CD4-positive, alpha-beta T cell treated with Interferon alpha-2 for 1 hour (primary cell): ENCODE data around the gene MMS19.
"Not testable (repeated sequence)": the region's sequence is repeated elsewhere in the genome, so short reads cannot be mapped to it uniquely, and the experiment has no call there.

ENCODE experiments used
- DNase-seq, 2 donors: peaks; one replicate each; pipeline ENCODE4 v3.0.0-alpha.2; 2020 to 2022

The MMS19 gene

GRCh38 chr10:97499561-97500296 lies 1.5 kb upstream of the MMS19 start:
- peak in 1 of 2 donors; percentile 3 for DNase-seq

DNA sequence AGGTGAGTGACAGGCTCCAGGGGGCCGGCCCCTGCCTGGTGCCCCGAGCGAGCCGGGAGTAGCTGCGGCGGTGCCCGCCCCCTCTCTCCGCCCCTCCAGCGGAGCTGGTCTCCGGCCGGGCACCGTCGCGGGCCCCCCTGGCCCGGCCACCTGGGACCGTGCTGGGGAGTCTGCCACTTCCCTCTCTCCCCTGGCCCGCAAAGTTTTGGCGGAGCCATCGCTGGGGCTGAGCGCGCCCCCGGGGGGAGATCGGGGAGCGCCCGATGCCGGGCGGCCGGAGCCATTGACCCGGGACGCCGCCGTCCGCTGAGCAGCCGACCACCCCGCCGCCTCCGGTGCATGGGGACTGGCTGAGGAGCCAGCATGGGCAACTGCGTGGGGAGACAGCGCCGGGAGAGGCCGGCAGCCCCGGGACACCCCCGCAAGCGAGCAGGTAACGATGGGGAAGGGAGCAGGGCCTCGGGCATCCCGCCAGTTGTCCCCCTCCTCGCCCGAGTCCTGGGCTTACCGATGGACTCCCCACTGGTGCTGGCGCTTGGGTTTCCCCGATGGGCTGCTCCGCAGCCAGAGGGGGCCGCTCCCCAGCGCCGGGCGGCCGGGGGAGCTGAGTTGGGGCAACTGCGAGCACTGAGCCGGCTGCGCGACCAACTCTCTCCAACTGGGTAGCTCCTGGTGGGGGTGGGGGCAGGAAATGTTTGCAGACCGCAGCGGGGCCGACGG lies 779 bp upstream of the MMS19 start, which contains the start of gene UBTD1:
TSS of gene UBTD1 (plus strand) at position 84 of the 720 bp plus-strand sequence. CDS start at position 364, 280 bp downstream.
- peak in 1 of 2 donors; percentile 31 for DNase-seq

- DNase-seq = peak; percentile 51 to 69
Observed at GRCh38 chr10:97497572-97498075, 598 bp downstream of the MMS19 start.

GRCh38 chr10:97494863-97495506 lies 3.2 kb downstream of the MMS19 start:
- peak in 1 of 2 donors; percentile 21 for DNase-seq

DNA sequence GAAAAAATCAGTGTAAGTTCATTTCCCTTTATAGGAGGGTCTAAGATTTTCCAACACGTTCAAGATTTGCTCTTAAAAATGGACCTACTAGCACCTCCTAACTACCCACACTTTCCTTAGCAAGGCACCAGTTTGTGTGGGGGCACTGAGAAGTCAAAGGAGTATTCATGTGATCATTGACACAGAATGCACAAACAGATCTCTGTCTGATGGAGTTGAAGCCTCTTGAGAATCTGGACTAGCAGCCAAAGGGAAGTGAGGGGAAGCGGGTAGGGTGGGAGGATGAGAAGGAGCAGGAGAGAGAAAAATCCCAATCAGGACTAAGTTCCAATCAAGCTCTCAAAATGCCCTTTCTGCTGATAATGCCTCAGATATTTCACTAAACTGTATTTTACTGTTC lies 4.1 kb downstream of the MMS19 start:
- DNase-seq = no peak

- DNase-seq = no peak
Observed at GRCh38 chr10:97490592-97490991, 7.6 kb downstream of the MMS19 start.

- no peak for DNase-seq
Observed at GRCh38 chr10:97485647-97486281, 12.5 kb downstream of the MMS19 start.

GRCh38 chr10:97483921-97484320 lies 14.3 kb downstream of the MMS19 start:
- DNase-seq = no peak

DNA sequence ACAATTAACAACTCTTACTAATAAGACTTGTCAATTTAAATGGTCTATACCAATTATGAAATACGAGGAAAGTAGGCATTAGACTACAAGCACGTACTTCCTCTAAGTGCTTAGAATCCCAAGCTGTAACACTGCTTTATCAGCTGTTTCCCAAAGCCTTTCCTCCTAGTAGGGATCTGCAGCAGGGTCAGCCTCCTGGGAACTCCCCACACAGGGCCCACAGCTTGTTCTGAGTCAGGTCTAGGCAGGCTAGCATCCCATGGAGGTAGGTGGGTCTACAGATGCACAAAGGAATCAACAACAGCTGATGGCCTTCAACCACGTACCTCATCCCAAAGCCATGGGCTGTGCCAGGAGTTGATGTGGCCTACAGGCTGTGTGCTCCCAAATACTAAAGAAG lies 14.7 kb downstream of the MMS19 start:
- DNase-seq = no peak

DNA sequence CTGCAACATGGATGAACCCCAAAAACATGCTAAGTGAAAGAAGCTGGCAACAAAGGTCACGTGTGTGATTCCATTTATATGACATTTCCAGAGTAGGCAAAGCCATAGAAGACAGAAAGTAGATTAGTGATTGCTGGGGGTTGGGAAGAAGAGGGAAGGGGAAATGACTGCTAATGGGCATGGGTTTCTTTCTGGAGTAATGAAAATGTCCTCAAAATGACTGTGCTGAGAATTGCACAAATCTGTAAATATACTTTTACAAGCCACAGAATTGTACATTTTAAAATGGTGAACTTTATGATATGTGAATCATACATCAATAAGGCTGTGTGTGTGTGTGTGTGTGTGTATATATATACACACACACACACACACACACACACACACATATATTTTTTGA lies 15.8 kb downstream of the MMS19 start:
- DNase-seq = no peak

- no peak for DNase-seq
Observed at GRCh38 chr10:97481071-97481470, 17.2 kb downstream of the MMS19 start.

DNA sequence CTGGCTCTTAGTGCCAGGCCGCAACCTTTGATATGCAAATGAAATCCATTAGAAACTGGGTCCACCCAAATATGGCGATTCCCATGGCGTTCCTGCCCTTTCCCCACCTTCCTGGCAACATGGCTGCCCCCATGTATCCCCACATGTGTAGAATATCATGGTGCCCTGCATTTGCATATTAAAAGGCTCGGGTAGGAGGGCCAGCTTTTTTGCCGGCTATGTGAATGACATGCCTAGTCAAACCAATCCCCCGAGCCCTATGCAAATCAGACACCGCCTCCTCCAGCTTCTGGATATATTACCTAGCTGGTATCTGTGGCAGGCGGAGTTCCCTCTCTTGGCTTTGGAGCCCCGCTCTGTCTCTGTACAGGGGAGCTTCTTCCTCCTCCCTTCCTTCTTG lies 18.3 kb downstream of the MMS19 start:
- no peak for DNase-seq

- not testable (repeated sequence) for DNase-seq
Observed at GRCh38 chr10:97479410-97479809, 18.8 kb downstream of the MMS19 start.

DNA sequence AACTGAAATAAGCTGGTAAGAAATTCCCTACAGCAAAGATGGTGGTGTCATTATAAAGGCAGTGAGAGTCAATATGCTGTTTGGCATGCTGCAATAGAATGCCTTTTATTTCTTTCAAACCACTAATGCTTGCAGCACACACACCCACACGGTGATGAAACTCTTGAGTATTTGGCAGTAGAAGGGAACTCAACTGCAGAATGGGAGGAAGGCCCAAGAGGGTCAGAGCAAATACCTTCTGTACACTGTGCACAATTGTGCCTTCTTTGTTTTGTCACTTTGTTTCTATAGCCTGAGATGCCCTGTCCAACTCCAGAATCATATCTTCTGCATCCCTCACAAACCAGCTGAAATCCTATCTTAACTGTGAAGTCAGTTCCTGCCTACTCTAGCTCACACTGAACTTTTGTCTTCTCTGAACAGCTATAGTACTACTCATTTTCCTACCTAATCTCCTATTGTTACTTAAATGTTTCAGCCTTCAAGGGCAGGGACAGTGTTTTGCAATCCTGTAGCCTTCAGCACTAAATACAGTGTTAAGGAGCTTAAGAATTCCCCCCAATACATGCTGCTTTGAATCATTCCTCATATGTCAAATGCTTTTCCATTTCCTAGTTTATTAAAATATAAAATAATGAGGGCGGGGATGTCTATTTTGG lies 22.2 kb downstream of the MMS19 start:
- no peak for DNase-seq

DNA sequence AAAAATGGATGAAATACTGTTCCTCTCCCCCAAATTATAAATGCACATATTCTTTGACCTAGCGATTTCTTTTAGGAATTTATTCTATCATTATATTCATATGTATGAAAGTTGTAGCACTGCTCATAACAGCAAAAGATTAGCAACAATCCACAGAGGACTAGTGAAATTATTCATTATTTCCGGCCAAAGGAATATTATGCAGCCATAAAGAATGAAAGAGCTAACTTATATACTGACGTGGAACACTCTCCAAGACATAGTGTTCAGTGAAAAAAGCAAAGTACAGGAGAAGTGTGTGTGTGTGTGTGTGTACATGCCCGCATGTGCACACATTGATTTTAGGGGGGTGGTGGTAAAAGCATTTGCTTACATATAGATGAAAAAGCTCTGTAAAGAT lies 23.3 kb downstream of the MMS19 start:
- no peak for DNase-seq

DNA sequence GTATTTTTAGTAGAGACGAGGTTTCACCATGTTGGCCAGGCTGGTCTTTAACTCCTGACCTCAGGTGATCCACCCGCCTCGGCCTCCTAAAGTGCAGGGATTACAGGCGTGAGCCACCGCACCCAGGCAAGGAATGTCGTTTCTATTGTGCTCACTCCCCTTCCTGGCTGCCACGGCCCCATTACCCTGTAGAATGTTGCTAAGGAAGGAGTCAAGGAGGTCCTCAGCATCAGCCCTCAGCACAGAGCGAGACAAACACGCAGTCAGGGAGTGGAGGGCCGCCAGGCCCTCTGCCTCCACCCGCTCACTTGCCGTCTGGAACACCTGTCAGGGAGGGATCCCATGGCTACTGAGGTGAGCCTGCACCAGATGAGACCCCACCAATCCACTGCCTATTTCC lies 29.4 kb downstream of the MMS19 start:
- DNase-seq = not testable (repeated sequence)

GRCh38 chr10:97468162-97468561 lies 30.1 kb downstream of the MMS19 start:
- no peak for DNase-seq

GRCh38 chr10:97466755-97467154 lies 31.5 kb downstream of the MMS19 start:
- DNase-seq = no peak

DNA sequence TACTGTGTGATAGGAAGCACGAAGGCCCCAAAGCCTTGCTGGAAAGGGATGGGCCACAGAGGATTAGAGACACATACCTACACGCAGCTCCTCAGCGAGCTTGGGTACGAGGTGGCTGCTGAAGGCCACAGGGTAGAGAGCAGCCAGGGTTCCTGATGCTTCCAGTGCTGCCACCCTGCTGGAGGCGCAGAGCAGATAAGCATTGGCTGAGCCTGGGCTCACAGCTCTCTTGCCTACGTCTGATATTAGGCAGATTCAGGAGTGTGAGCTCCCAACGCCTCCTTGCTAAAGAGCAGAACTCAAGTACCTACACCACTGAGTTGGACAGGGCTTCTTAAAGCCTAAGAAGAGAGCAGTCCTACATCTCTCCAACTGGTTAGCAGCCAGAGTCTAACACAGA lies 32.2 kb downstream of the MMS19 start:
- DNase-seq = no peak

- no peak for DNase-seq
Observed at GRCh38 chr10:97464226-97464625, 34.0 kb downstream of the MMS19 start.

DNA sequence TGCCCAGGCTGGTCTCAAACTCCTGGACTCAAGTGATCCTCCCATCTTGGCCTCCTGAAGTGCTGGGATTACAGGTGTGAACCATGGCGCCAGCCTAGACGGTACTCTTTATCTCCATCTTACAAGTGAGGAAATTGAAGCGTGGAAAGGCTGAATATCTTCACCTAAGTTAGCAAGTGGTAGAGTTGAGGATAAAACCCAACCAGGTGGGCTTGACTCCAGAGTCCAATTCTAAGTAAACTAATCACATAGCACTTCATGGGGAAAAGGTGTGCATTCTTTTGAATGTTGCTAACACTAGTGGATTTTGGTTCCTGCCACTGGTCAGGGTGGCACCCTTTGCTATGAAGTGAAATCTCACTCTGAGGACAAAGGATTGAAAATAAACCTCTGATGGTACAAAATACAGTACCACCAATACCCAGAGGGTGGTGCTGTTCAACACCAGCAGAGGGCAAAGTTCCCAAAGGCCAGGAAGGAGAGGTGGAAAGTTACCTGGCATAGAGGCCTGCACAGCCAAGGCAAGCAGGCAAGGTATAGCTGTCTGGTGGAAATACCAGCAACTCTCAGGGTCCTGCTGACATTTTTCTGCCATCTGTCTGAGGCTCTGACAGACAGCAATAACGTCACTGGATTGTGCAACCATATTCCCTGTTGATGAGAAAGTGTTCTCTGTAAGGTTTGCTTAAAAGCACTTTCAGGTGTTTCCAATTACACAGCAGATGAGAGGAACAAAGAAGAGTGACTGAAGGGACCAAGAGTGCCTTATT lies 34.7 kb downstream of the MMS19 start:
- DNase-seq = peak; percentile 28 to 60

- DNase-seq = no peak
Observed at GRCh38 chr10:97462309-97462708, 35.9 kb downstream of the MMS19 start.
